SK-N-SH (cell line): Measurements from ENCODE around the gene MTCH1. TPM values are rescaled to one million over a fixed set of nuclear protein-coding genes. Genes with fewer than 3 reads are reported as not detected.

Experiments used
- CTCF ChIA-PET: fragments of 300-600, 350-600 bp; formaldehyde crosslinking; extraction: SDS; loops from one replicate; lab custom pipeline; 2021; lab: Yijun Ruan, JAX
- POLR2A ChIA-PET: fragments of 350-600 bp; sonication (Branson Sonifier 250); formaldehyde crosslinking; extraction: SDS; loops from one replicate; lab custom pipeline; 2020; ENCODE audit warnings: antibody characterized with exemption, inconsistent platforms; lab: Yijun Ruan, JAX
- DNase-seq: peaks from one replicate; pipeline ENCODE4 v3.0.0; 2012
- H2AFZ ChIP-seq: fragments of 200-600 bp; sonication (generic); 2 replicates; pipeline ENCODE4 v1.8.1; 2016; ENCODE audit warnings: antibody characterized with exemption, mild to moderate bottlenecking, low read depth
- H3F3A ChIP-seq: fragments of 200-600 bp; sonication (generic); replicated peaks from 2 replicates; pipeline ENCODE3; 2016; ENCODE audit warnings: antibody characterized with exemption, mild to moderate bottlenecking; ENCODE audit not compliant: insufficient read depth
- H3K27ac ChIP-seq, 2 experiments: fragments of 200-500 bp in 1 of 2; fragments of 200-600 bp in 1 of 2; sonication (Bioruptor generic) in 1 of 2; sonication (generic), shearing (Covaris generic) in 1 of 2; 2 replicates each; pipeline versions ENCODE4 v1.5.1 to v1.6.1; 2014 to 2016; ENCODE audit warnings: low read depth in 2 of 2, inconsistent platforms in 1 of 2, low read length in 1 of 2, mild to moderate bottlenecking in 1 of 2, mixed read lengths in 1 of 2
- H3K27me3 ChIP-seq: fragments of 200-600 bp; sonication (generic), shearing (Covaris generic); 2 replicates; pipeline ENCODE4 v1.6.1; 2016; ENCODE audit warnings: mixed run types; ENCODE audit not compliant: insufficient read depth
- H3K36me3 ChIP-seq, 2 experiments: fragments of 200-500 bp in 1 of 2; fragments of 200-600 bp in 1 of 2; sonication (Bioruptor generic) in 1 of 2; sonication (generic) in 1 of 2; replicated peaks in 1 of 2; 2 replicates each; pipeline versions ENCODE3 to v1.5.1; 2014 to 2016; ENCODE audit warnings: low read length in 1 of 2, mild to moderate bottlenecking in 1 of 2; ENCODE audit not compliant: insufficient read depth in 2 of 2, control insufficient read depth in 1 of 2
- H3K4me1 ChIP-seq, 2 experiments: fragments of 200-500 bp in 1 of 2; fragments of 200-600 bp in 1 of 2; sonication (Bioruptor generic) in 1 of 2; sonication (generic), shearing (Covaris generic) in 1 of 2; 2 replicates each; pipeline versions ENCODE4 v1.5.1 to v1.6.1; 2014 to 2016; ENCODE audit warnings: low read depth in 1 of 2, low read length in 1 of 2, mixed run types in 1 of 2; ENCODE audit not compliant: insufficient read depth in 2 of 2, control insufficient read depth in 1 of 2
- H3K4me2 ChIP-seq: fragments of 200-600 bp; sonication (generic), shearing (Covaris generic); 2 replicates; pipeline ENCODE4 v1.6.1; 2017; ENCODE audit warnings: mixed run types
- H3K4me3 ChIP-seq, 2 experiments: fragments of 200-500 bp in 1 of 2; fragments of 200-600 bp in 1 of 2; sonication (Bioruptor generic) in 1 of 2; sonication (generic), shearing (Covaris generic) in 1 of 2; 2 replicates each; pipeline versions ENCODE4 v1.5.1 to v1.8.1; 2014 to 2016; ENCODE audit warnings: low read depth in 2 of 2, inconsistent platforms in 1 of 2, low read length in 1 of 2, mild to moderate bottlenecking in 1 of 2, mixed read lengths in 1 of 2, moderate library complexity in 1 of 2
- H3K79me2 ChIP-seq: fragments of 200-600 bp; sonication (generic); 2 replicates; pipeline ENCODE4 v1.8.1; 2017; ENCODE audit warnings: mild to moderate bottlenecking; ENCODE audit not compliant: insufficient read depth
- H3K9ac ChIP-seq: fragments of 200-600 bp; sonication (generic); 2 replicates; pipeline ENCODE4 v1.6.1; 2017; ENCODE audit warnings: mixed run types
- H3K9me2 ChIP-seq: fragments of 200-600 bp; sonication (generic); 2 replicates; pipeline ENCODE4 v1.6.1; 2017; ENCODE audit warnings: mixed run types
- H3K9me3 ChIP-seq: fragments of 200-600 bp; sonication (generic); 2 replicates; pipeline ENCODE4 v1.6.1; 2017; ENCODE audit warnings: mixed run types, mild to moderate bottlenecking, moderate library complexity
- H4K20me1 ChIP-seq: fragments of 200-600 bp; sonication (generic); 2 replicates; pipeline ENCODE4 v1.6.1; 2017; ENCODE audit warnings: mild to moderate bottlenecking, mixed run types; ENCODE audit not compliant: insufficient read depth
- ELF1 ChIP-seq: IDR thresholded peaks from 2 replicates; pipeline ENCODE4 v1.4.0; 2012
- EP300 ChIP-seq, 2 experiments: IDR thresholded peaks; 2 replicates each; pipeline versions ENCODE4 v1.4.0 to v1.6.1; 2012; ENCODE audit warnings: borderline replicate concordance in 1 of 2, low read depth in 1 of 2, low read length in 1 of 2
- EZH2phosphoT487 ChIP-seq: fragments of 200-600 bp; sonication (generic); IDR thresholded peaks from 2 replicates; pipeline ENCODE4 v1.6.1; 2017; ENCODE audit warnings: low read depth, mixed run types, mild to moderate bottlenecking, antibody characterized with exemption, moderate library complexity, borderline replicate concordance
- MXI1 ChIP-seq: IDR thresholded peaks from 2 replicates; pipeline ENCODE4 v1.6.1; 2012; ENCODE audit warnings: mild to moderate bottlenecking, low read depth, low read length, improper control_type of control experiment
- NFIC ChIP-seq: IDR thresholded peaks from 2 replicates; pipeline ENCODE4 v1.4.0; 2012; ENCODE audit warnings: borderline replicate concordance
- POLR2AphosphoS5 ChIP-seq: IDR thresholded peaks from 2 replicates; pipeline ENCODE4 v1.6.1; 2012; ENCODE audit warnings: low read depth, low read length
- RAD21 ChIP-seq: IDR thresholded peaks from 2 replicates; pipeline ENCODE4 v1.6.1; 2012; ENCODE audit warnings: mild to moderate bottlenecking, low read length
- RCOR1 ChIP-seq: fragments of 150-350 bp; IDR thresholded peaks from 2 replicates; pipeline ENCODE4 v1.6.1; 2017; ENCODE audit warnings: antibody characterized with exemption, low read length
- RFX5 ChIP-seq: IDR thresholded peaks from 2 replicates; pipeline ENCODE4 v1.6.1; 2012; ENCODE audit warnings: mild to moderate bottlenecking, improper control_type of control experiment, low read length
- RXRA ChIP-seq: IDR thresholded peaks from 2 replicates; pipeline ENCODE4 v1.4.0; 2012; ENCODE audit warnings: low read depth, mild to moderate bottlenecking, borderline replicate concordance
- SIN3A ChIP-seq: IDR thresholded peaks from 2 replicates; pipeline ENCODE4 v1.6.1; 2012; ENCODE audit warnings: low read depth, mild to moderate bottlenecking, low read length, moderate library complexity, borderline replicate concordance
- TAF1 ChIP-seq: IDR thresholded peaks from 2 replicates; pipeline ENCODE4 v1.6.1; 2012; ENCODE audit warnings: low read depth, mild to moderate bottlenecking, low read length, moderate library complexity, borderline replicate concordance
- YY1 ChIP-seq: IDR thresholded peaks from 2 replicates; pipeline ENCODE4 v1.4.0; 2012; ENCODE audit warnings: low read depth, mild to moderate bottlenecking
- WGBS: methylation state at CpG from one replicate; pipeline ENCODE4 v1.1.6; 2017; ENCODE audit warnings: low lambda C conversion rate; 5-methylcytosine and 5-hydroxymethylcytosine counted together
- polyA plus RNA-seq, 3 experiments: library from polyadenylated mRNA; depleted of rRNA; stranded (reverse); fragments of >200 nt; gene quantifications; 2 replicates each; pipeline ENCODE4 v1.2.3, GENCODE V29; 2012
- TF ChIP-seq, protein P1 (sequence below): fragments of 150-350 bp; IDR thresholded peaks from 2 replicates; pipeline ENCODE4 v1.6.1; 2016; ENCODE audit warnings: mild to moderate bottlenecking, low read depth, low read length
- TF ChIP-seq, protein P2 (sequence below): fragments of 200-600 bp; sonication (generic); IDR thresholded peaks from 2 replicates; pipeline ENCODE4 v1.6.1; 2017; ENCODE audit warnings: antibody characterized with exemption, mild to moderate bottlenecking, moderate library complexity
- TF ChIP-seq, protein P3 (sequence below): IDR thresholded peaks from 2 replicates; pipeline ENCODE4 v1.6.1; 2012; ENCODE audit warnings: mild to moderate bottlenecking, low read depth, low read length, moderate library complexity
- TF ChIP-seq, protein P4 (sequence below): IDR thresholded peaks from 2 replicates; pipeline ENCODE4; 2012
- TF ChIP-seq, protein P5 (sequence below): IDR thresholded peaks from 2 replicates; pipeline ENCODE4 v1.4.0; 2012; ENCODE audit warnings: low read depth, borderline replicate concordance

Gene MTCH1
- polyA plus RNA-seq, 1 of the 3 experiments (the other 2 are of a cell fraction) = 151 TPM

DNA sequence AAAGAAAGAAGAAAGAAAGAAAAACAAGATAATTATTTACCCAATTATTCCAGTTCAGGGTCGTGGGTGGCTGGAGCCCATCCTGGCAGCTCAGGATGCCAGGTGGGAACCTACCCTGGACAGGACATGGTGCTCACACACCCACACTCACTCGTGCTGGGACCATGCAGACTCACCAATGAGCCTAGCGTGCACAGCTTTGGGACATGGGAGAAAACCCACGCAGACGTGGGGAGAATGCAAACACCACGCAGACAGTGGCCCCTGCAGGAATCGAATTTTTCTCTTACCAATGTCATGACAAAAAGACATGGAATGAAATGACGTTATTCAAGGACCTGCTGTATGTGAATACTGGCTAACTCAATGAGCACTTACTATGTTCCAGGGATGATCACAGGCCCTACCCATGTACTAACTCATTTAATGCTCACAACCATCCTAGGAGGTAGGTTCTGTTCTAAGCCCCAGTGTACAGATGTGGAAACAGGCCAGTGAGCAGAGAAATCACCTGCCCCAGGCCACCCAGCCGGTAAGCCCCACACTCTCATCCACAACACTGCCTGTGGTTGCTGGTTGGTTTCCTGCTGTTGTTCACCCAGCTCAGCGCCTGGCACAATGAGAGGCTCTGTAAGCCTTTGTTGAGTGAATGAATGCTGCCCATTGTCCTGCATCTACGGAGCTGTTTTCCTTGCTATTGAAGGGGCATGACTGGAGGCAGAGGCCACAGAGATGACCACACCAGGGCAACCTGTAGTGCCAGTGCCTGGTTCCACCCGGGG lies 38.2 kb downstream of the MTCH1 start:
- H3K79me2 ChIP-seq = no peaks in the 10 kb centered on the region
- 91% methylated on average over 10 of the region's 12 CpGs for WGBS
- H3K27me3 ChIP-seq = no peaks in the 10 kb centered on the region
- no peak overlapping the region for H3K4me3 ChIP-seq
- no peaks in the 10 kb centered on the region for H3K36me3 ChIP-seq
- no peak overlapping the region for H2AFZ ChIP-seq
- H3K9me3 ChIP-seq = no peaks in the 10 kb centered on the region
- no peaks in the 10 kb centered on the region for H3K9me2 ChIP-seq
- DNase-seq = no peak
- H3K9ac ChIP-seq = no peak overlapping the region
- no peak overlapping the region for H3K4me2 ChIP-seq
- no peak overlapping the region for H3K27ac ChIP-seq
- CTCF ChIA-PET = interaction anchor here (1.4 kb wide), 1 partner anchor 182 kb away, joined by 3 read pairs; no protein-coding TSS in a partner anchor
- peaks cover 7% of the 10 kb centered on the region for H3F3A ChIP-seq
- TF ChIP-seq MXI1 (no peak), RFX5 (no peak), EZH2phosphoT487 (no peak), YY1 (no peak), RAD21 (no peak), SIN3A (no peak), RXRA (no peak), POLR2AphosphoS5 (no peak), ELF1 (no peak), TAF1 (no peak), RCOR1 (no peak), EP300 (IDR thresholded peaks at IDR 0.05; ENCODE audit: borderline replicate concordance in 1 of 2, low read depth in 1 of 2, low read length in 1 of 2) (no peak), NFIC (no peak)
- TF ChIP-seq, protein P1, sequence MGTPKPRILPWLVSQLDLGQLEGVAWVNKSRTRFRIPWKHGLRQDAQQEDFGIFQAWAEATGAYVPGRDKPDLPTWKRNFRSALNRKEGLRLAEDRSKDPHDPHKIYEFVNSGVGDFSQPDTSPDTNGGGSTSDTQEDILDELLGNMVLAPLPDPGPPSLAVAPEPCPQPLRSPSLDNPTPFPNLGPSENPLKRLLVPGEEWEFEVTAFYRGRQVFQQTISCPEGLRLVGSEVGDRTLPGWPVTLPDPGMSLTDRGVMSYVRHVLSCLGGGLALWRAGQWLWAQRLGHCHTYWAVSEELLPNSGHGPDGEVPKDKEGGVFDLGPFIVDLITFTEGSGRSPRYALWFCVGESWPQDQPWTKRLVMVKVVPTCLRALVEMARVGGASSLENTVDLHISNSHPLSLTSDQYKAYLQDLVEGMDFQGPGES = no peak
- TF ChIP-seq, protein P2, sequence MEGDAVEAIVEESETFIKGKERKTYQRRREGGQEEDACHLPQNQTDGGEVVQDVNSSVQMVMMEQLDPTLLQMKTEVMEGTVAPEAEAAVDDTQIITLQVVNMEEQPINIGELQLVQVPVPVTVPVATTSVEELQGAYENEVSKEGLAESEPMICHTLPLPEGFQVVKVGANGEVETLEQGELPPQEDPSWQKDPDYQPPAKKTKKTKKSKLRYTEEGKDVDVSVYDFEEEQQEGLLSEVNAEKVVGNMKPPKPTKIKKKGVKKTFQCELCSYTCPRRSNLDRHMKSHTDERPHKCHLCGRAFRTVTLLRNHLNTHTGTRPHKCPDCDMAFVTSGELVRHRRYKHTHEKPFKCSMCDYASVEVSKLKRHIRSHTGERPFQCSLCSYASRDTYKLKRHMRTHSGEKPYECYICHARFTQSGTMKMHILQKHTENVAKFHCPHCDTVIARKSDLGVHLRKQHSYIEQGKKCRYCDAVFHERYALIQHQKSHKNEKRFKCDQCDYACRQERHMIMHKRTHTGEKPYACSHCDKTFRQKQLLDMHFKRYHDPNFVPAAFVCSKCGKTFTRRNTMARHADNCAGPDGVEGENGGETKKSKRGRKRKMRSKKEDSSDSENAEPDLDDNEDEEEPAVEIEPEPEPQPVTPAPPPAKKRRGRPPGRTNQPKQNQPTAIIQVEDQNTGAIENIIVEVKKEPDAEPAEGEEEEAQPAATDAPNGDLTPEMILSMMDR = no peak
- TF ChIP-seq, protein P3, sequence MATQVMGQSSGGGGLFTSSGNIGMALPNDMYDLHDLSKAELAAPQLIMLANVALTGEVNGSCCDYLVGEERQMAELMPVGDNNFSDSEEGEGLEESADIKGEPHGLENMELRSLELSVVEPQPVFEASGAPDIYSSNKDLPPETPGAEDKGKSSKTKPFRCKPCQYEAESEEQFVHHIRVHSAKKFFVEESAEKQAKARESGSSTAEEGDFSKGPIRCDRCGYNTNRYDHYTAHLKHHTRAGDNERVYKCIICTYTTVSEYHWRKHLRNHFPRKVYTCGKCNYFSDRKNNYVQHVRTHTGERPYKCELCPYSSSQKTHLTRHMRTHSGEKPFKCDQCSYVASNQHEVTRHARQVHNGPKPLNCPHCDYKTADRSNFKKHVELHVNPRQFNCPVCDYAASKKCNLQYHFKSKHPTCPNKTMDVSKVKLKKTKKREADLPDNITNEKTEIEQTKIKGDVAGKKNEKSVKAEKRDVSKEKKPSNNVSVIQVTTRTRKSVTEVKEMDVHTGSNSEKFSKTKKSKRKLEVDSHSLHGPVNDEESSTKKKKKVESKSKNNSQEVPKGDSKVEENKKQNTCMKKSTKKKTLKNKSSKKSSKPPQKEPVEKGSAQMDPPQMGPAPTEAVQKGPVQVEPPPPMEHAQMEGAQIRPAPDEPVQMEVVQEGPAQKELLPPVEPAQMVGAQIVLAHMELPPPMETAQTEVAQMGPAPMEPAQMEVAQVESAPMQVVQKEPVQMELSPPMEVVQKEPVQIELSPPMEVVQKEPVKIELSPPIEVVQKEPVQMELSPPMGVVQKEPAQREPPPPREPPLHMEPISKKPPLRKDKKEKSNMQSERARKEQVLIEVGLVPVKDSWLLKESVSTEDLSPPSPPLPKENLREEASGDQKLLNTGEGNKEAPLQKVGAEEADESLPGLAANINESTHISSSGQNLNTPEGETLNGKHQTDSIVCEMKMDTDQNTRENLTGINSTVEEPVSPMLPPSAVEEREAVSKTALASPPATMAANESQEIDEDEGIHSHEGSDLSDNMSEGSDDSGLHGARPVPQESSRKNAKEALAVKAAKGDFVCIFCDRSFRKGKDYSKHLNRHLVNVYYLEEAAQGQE = no peak
- TF ChIP-seq, protein P4, sequence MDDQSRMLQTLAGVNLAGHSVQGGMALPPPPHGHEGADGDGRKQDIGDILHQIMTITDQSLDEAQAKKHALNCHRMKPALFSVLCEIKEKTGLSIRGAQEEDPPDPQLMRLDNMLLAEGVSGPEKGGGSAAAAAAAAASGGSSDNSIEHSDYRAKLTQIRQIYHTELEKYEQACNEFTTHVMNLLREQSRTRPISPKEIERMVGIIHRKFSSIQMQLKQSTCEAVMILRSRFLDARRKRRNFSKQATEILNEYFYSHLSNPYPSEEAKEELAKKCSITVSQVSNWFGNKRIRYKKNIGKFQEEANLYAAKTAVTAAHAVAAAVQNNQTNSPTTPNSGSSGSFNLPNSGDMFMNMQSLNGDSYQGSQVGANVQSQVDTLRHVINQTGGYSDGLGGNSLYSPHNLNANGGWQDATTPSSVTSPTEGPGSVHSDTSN = no peak
- TF ChIP-seq, protein P5, sequence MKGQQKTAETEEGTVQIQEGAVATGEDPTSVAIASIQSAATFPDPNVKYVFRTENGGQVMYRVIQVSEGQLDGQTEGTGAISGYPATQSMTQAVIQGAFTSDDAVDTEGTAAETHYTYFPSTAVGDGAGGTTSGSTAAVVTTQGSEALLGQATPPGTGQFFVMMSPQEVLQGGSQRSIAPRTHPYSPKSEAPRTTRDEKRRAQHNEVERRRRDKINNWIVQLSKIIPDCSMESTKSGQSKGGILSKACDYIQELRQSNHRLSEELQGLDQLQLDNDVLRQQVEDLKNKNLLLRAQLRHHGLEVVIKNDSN = no peak
- no peaks in the 10 kb centered on the region for H4K20me1 ChIP-seq
- POLR2A ChIA-PET = no interaction called here
- H3K4me1 ChIP-seq = peaks cover 0 to 4% of the 10 kb centered on the region in 2 experiments; a peak in 1 of 4 replicates
